GM21619 (cell line): ENCODE measurements around the gene E2F3.
"Not testable (repeated sequence)": the region's sequence is repeated elsewhere in the genome, so short reads cannot be mapped to it uniquely, and the experiment has no call there.

Source experiments
- ATAC-seq: cut with Tn5 transposase; IDR thresholded peaks from one replicate; pipeline ENCODE4 v1.9.1; 2021; ENCODE audit not compliant: unreplicated experiment

E2F3 gene

GRCh38 chr6:20511852-20512251 is 110.2 kb downstream of the E2F3 start:
- no peak for ATAC-seq

- not testable (repeated sequence) for ATAC-seq
Observed at GRCh38 chr6:20525208-20525607, 123.5 kb downstream of the E2F3 start.

GRCh38 chr6:20529086-20529448 is 127.4 kb downstream of the E2F3 start:
- peak; percentile 49 for ATAC-seq

DNA sequence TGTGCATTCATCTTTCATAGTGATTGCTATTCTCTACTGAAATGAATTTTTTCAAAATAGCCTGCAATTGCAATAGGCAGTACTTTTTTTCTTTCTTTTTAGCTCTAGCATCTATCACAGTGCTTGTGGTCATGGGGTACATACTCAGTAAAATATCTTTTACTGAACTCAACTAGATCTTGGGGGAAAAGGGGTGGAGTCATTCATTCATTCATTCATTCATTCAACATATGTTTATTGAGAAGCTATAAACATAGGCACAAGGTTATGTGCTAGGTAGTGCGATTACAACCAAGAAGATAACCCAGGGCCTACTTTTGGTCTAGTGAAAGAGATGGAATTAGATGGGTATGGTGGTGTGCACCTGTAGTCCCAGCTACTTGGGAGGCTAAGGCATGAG is 131.2 kb downstream of the E2F3 start:
- no peak for ATAC-seq

GRCh38 chr6:20533746-20534294 is 132.1 kb downstream of the E2F3 start:
- peak; percentile 2 for ATAC-seq

- ATAC-seq: peak; percentile 90
Observed at GRCh38 chr6:20534295-20535262, 132.9 kb downstream of the E2F3 start, which contains the start of gene CDKAL1. Gene CDKAL1 (plus strand): TSS chr6:20534457. CDS start chr6:20546351, 11,894 bp downstream.

- ATAC-seq: no peak
Observed at GRCh38 chr6:20538131-20538662, 136.5 kb downstream of the E2F3 start.

DNA sequence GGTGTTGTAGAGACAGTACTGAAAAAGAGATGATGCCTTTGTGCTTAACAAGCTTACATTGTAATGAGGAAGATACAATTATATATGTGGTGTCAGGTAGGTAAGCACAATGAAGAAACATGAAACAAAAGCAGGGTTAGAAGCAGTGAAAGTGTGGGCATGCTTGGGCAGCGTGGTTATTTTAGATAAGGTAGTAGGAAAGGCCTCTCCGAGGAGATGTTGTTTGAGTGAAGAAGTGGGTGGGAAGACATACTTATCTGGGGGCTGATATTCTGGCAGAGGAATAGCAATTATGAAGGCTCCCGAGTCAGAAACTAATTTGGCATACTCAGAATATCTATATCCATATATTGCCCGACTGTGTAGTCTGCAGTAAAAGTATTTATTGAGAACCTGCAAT is 137.2 kb downstream of the E2F3 start:
- no peak for ATAC-seq

DNA sequence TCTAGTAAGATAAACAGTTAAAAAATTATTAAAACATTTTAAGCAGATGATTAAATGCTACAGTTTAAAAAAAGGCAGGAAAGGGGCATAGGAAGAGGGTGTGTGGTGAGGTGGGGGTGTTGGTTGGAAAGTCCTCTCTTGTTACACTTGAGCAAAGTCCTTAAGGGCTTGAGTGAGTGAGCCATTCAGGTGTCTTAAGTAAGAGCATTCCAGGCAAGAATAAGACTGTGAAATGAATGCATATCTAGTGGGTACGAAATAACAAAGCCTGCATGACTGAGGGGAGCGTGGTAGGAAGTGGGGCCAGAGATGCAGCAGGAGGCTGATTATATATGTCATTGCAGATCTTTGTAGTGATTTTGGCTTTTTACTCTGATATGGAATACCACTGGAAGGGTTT is 137.7 kb downstream of the E2F3 start:
- no peak for ATAC-seq

GRCh38 chr6:20540683-20541082 is 139.0 kb downstream of the E2F3 start:
- ATAC-seq: no peak

- no peak for ATAC-seq
Observed at GRCh38 chr6:20541382-20541781, 139.7 kb downstream of the E2F3 start.

DNA sequence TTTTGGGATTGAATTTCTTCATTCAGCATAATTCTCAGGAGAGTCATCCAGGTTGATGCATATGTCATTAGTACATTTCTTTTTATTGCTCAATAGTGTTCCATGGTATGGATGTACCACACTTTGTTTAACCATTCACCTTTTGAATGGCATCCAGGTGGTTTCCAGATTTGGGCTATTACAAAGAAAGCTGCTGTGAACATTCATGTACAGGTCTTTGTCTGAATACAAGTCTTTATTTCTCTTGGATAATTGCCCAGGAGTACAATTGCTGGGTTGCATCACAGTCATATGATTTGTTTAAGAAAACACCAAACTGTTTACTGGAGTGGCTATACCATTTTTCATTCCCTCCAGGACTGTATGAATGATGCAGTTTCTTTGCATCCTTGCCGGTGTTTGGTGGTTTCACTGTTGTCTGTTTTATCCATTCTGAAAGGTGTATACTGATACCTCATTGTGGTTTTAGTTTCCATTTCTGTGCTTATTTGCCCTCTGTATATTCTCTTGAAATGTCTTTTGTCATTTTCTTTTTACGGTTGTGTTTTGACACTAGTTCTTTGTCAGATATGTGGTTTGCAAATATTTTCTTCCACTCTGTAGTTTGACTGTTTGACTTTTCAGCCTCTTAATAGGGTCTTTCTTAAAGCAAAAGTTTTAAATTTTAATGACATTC is 141.4 kb downstream of the E2F3 start:
- peak; percentile 99 for ATAC-seq
